K562 (cell line): ENCODE data around the gene SDR39U1. TPM values are rescaled to one million over a fixed set of nuclear protein-coding genes. Genes with fewer than 3 reads are reported as not detected.

Source experiments
- ATAC-seq: fragments of 200-7000 bp; cut with Tn5 transposase; 3 replicates; pipeline ENCODE4 v1.9.1; 2020; ENCODE audit warnings: moderate library complexity
- BruUV-seq: library from RNA; stranded (reverse); fragments of 400-500 nt; replicated peaks from 2 replicates; lab custom pipeline; 2021; lab: Mats Ljungman, UMichigan
- CTCF ChIA-PET: fragments of 300-600 bp; formaldehyde crosslinking; extraction: SDS; loops from one replicate; lab custom pipeline; 2021; ENCODE audit warnings: low intra/inter-chr PET ratio; lab: Yijun Ruan, JAX
- POLR2A ChIA-PET: fragments of 300-600, 350-650 bp; sonication (Branson Sonifier 250); formaldehyde crosslinking; extraction: SDS; loops from one replicate; lab custom pipeline; 2021; ENCODE audit warnings: antibody characterized with exemption, inconsistent platforms; lab: Yijun Ruan, JAX
- DNase-seq, 4 experiments: peaks; one replicate each; pipeline versions ENCODE4 v3.0.0 to v3.0.0-alpha.2; 2011 to 2018; ENCODE audit warnings: low spot score in 3 of 4, mixed read lengths in 3 of 4; ENCODE audit errors: extremely low read depth in 1 of 4
- FAIRE-seq: peaks from 2 replicates; lab custom pipeline; 2011; peaks lifted over from hg19 to GRCh38; lab: Jason Lieb, UNC
- H2AFZ ChIP-seq: 2 replicates; pipeline ENCODE4 v1.6.0; 2011; ENCODE audit warnings: low read depth, low read length, control low read depth, inconsistent platforms
- H3K27ac ChIP-seq: fragments of 200-600 bp; 3 replicates; pipeline ENCODE4 v1.8.0; 2011; ENCODE audit warnings: low read depth, mild to moderate bottlenecking, control low read depth, inconsistent platforms, low read length, moderate library complexity, mixed read lengths; ENCODE audit errors: extremely low read depth
- H3K27me3 ChIP-seq, 2 experiments: fragments of 300-600 bp in 1 of 2; 2 replicates in 1 of 2; 3 replicates in 1 of 2; pipeline versions ENCODE4 v1.6.0 to v1.8.0; 2011; ENCODE audit warnings: inconsistent platforms in 2 of 2, low read length in 2 of 2, mild to moderate bottlenecking in 1 of 2, mixed read lengths in 1 of 2, moderate library complexity in 1 of 2; ENCODE audit not compliant: control insufficient read depth in 2 of 2, insufficient read depth in 2 of 2
- H3K36me3 ChIP-seq: fragments of 300-600 bp; 3 replicates; pipeline ENCODE4 v1.8.0; 2011; ENCODE audit warnings: mild to moderate bottlenecking, low read length, inconsistent platforms; ENCODE audit not compliant: control insufficient read depth, insufficient read depth
- H3K4me1 ChIP-seq, 2 experiments: fragments of 200-600 bp in 1 of 2; replicated peaks in 1 of 2; 2 replicates in 1 of 2; 3 replicates in 1 of 2; pipeline versions ENCODE4 v1.5.1 to v1.8.0; 2011; ENCODE audit warnings: inconsistent platforms in 2 of 2, low read length in 2 of 2, mild to moderate bottlenecking in 1 of 2, mixed read lengths in 1 of 2, moderate library complexity in 1 of 2; ENCODE audit not compliant: control insufficient read depth in 2 of 2, insufficient read depth in 2 of 2
- H3K4me2 ChIP-seq: 2 replicates; pipeline ENCODE4 v1.6.1; 2011; ENCODE audit warnings: low read length, control low read depth, inconsistent platforms, mixed read lengths; ENCODE audit not compliant: insufficient read depth
- H3K4me3 ChIP-seq: fragments of 200-600 bp; sonication (generic), shearing (Covaris generic); 2 replicates; pipeline ENCODE4 v1.5.1; 2016; ENCODE audit warnings: control low read depth, inconsistent platforms
- H3K79me2 ChIP-seq: fragments of 200-600 bp; 3 replicates; pipeline ENCODE4 v1.8.0; 2011; ENCODE audit warnings: low read length, inconsistent platforms; ENCODE audit not compliant: control insufficient read depth, insufficient read depth
- H3K9ac ChIP-seq, 2 experiments: 2 replicates each; pipeline versions ENCODE4 v1.6.0 to v1.6.1; 2011; ENCODE audit warnings: low read depth in 2 of 2, low read length in 2 of 2, control low read depth in 1 of 2, inconsistent platforms in 1 of 2, mild to moderate bottlenecking in 1 of 2, mixed read lengths in 1 of 2; ENCODE audit not compliant: insufficient read depth in 1 of 2
- H3K9me1 ChIP-seq: one replicate; pipeline ENCODE4 v1.6.0; 2011; ENCODE audit warnings: inconsistent platforms, mild to moderate bottlenecking, low read length, moderate library complexity; ENCODE audit not compliant: control insufficient read depth, insufficient read depth
- H3K9me3 ChIP-seq: replicated peaks from 2 replicates; pipeline ENCODE4 v1.5.1; 2011; ENCODE audit warnings: low read depth, low read length, inconsistent platforms; ENCODE audit not compliant: control insufficient read depth, insufficient read depth
- H4K20me1 ChIP-seq: replicated peaks from 2 replicates; pipeline ENCODE4 v1.6.1; 2011; ENCODE audit warnings: low read length, inconsistent platforms, mixed read lengths; ENCODE audit not compliant: control insufficient read depth, insufficient read depth
- FOS ChIP-seq: IDR thresholded peaks from 3 replicates; pipeline ENCODE4 v1.6.1; 2011; ENCODE audit not compliant: insufficient read length; ENCODE audit errors: extremely low read depth
- FOXK2 ChIP-seq, 2 experiments: fragments of 450-650 bp; IDR thresholded peaks in 1 of 2; conservative IDR thresholded peaks in 1 of 2; 2 replicates each; pipeline ENCODE4 v1.6.1; 2016; ENCODE audit warnings: low read depth in 2 of 2, mild to moderate bottlenecking in 1 of 2
- FOXP1 ChIP-seq: sonication (generic); formaldehyde crosslinking; IDR thresholded peaks from 2 replicates; pipeline ENCODE4 v1.8.0; 2022; ENCODE audit warnings: mild to moderate bottlenecking, missing genetic modification reagents
- NFXL1 ChIP-seq: fragments of 450-650 bp; formaldehyde crosslinking; IDR thresholded peaks from 2 replicates; pipeline ENCODE4 v1.4.0; 2021; ENCODE audit warnings: mild to moderate bottlenecking
- NR3C1 ChIP-seq: sonication (generic); formaldehyde crosslinking; IDR thresholded peaks from 2 replicates; pipeline ENCODE4 v1.8.1; 2022; ENCODE audit warnings: missing genetic modification reagents
- SRSF1 ChIP-seq: fragments of 200-400 bp; formaldehyde crosslinking; IDR thresholded peaks from 2 replicates; pipeline ENCODE4 v1.6.1; 2017; ENCODE audit warnings: mild to moderate bottlenecking, low read depth, low read length, moderate library complexity
- TRIM28 ChIP-seq: fragments of 450-650 bp; IDR thresholded peaks from 2 replicates; pipeline ENCODE4 v1.6.1; 2017
- ZEB2 ChIP-seq: fragments of 450-650 bp; IDR thresholded peaks from 2 replicates; pipeline ENCODE4 v1.6.1; 2016
- WGBS: fragments of 100-300 bp; shearing (Covaris generic); methylation state at CpG from one replicate; pipeline ENCODE4 v1.1.6; 2016; ENCODE audit warnings: low coverage, mixed read lengths; ENCODE audit not compliant: insufficient coverage; ENCODE audit errors: missing lambda C conversion rate; 5-methylcytosine and 5-hydroxymethylcytosine counted together
- in situ Hi-C: fragments of 300-500 bp; cut with MboI; formaldehyde crosslinking; loops from 4 replicates; pipeline ENCODE4 v1.15.0; 2018; ENCODE audit warnings: inconsistent platforms, mixed read lengths
- intact Hi-C: fragments of 100-400 bp; cut with micrococcal nuclease; formaldehyde crosslinking; loops from 2 replicates; pipeline ENCODE4 v1.14.2; 2022
- polyA plus RNA-seq, 8 experiments: library from polyadenylated mRNA; depleted of rRNA in 4 of 8; stranded (reverse) in 5 of 8; unstranded in 3 of 8; fragments of >200 nt; fragmentation: Nextera tagmentation in 2 of 8; fragmentation: Illumina TruSeq in 1 of 8; extraction: Ambion mirVana in 2 of 8; extraction: Trizol in 1 of 8; gene quantifications; 2 replicates each; pipeline versions ENCODE4 v1.2.1 to v1.2.3, GENCODE V29; 2011 to 2014; ENCODE audit warnings: inconsistent platforms in 1 of 8, missing spikeins in 1 of 8
- total RNA-seq, 7 experiments: library from RNA; depleted of rRNA in 6 of 7; stranded (reverse); fragments of >200 nt in 6 of 7; fragmentation: Illumina TruSeq in 2 of 7; extraction: Trizol in 2 of 7; gene quantifications; 2 replicates each; pipeline versions ENCODE4 v1.2.1 to v1.2.3, GENCODE V29; 2011 to 2021; ENCODE audit warnings: low replicate concordance in 1 of 7
- TF ChIP-seq, protein P1 (sequence below): fragments of 450-650 bp; conservative IDR thresholded peaks from 2 replicates; pipeline ENCODE4 v1.6.1; 2016; ENCODE audit warnings: missing genetic modification characterization, low read depth, mild to moderate bottlenecking, missing compliant biosample characterization, moderate library complexity
- TF ChIP-seq, protein P2 (sequence below): sonication (generic); formaldehyde crosslinking; IDR thresholded peaks from 2 replicates; pipeline ENCODE4 v1.8.1; 2023; ENCODE audit warnings: missing genetic modification reagents, mild to moderate bottlenecking, borderline replicate concordance

Gene SDR39U1
- total and polyA plus RNA-seq, 9 of the 15 experiments (the other 6 are each of a cell fraction or from before 2014, with no cell fraction given): 10.4 to 56.1 (median 19.8) TPM

DNA sequence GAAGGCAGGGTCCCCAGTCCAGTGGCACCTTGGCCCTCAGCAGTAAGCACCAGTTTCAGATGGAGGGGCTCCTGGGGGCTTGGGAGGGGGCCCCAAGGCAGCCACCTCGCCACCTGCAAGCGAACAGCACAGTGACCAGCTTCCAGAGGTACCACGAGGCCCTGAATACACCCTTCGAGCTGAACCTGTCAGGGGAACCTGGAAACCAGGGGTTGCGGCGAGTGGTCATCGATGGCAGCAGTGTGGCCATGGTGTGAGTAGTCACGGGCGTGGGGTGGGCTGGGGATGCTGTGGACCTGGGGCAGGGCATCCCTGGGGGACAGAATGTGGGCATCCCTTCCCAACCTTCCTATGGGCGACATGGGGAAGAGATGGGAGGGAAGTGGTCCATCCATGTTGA lies 32.6 kb downstream of the SDR39U1 start:
- no peak overlapping the region for H3K9ac ChIP-seq
- in situ Hi-C loops: no loop called here

More for the DNA sequence above, 32.6 kb downstream of the SDR39U1 start:
- no peak overlapping the region for H3K4me3 ChIP-seq
- ChIA-PET CTCF (no interaction called here), POLR2A (interaction anchor here (0.6 to 2.3 kb wide), 4 partner anchors 15 to 28 kb away, joined by 3 to 11 read pairs (median 4); partner anchors contain the start of gene KHNYN)
- no peak overlapping the region for H3K4me2 ChIP-seq
- peaks cover 0 to 8% of the 10 kb centered on the region in 2 experiments; a peak in 1 of 5 replicates for H3K27me3 ChIP-seq
- no peaks in the 10 kb centered on the region for H3K9me3 ChIP-seq
- 12% methylated on average over 8 of the region's 10 CpGs for WGBS
- ATAC-seq (no peak), DNase-seq (no peak), FAIRE-seq (no peak)
- H3K36me3 ChIP-seq: no peaks in the 10 kb centered on the region
- no peak for TF ChIP-seq FOS
- no peak for TF ChIP-seq TRIM28
- TF ChIP-seq NR3C1 (CRISPR knock-in tag): no peak
- TF ChIP-seq, protein P1, sequence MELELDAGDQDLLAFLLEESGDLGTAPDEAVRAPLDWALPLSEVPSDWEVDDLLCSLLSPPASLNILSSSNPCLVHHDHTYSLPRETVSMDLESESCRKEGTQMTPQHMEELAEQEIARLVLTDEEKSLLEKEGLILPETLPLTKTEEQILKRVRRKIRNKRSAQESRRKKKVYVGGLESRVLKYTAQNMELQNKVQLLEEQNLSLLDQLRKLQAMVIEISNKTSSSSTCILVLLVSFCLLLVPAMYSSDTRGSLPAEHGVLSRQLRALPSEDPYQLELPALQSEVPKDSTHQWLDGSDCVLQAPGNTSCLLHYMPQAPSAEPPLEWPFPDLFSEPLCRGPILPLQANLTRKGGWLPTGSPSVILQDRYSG (tag): no peak
- TF ChIP-seq SRSF1: no peak
- no peak for TF ChIP-seq FOXK2 (conservative IDR thresholded peaks at IDR 0.05 in 1 of 2, IDR thresholded peaks at IDR 0.05 in 1 of 2; ENCODE audit: low read depth in 2 of 2)
- no peak for TF ChIP-seq FOXP1
- no peak for TF ChIP-seq NFXL1 (CRISPR knock-in tag)
- no peak for TF ChIP-seq ZEB2
- TF ChIP-seq, protein P2, sequence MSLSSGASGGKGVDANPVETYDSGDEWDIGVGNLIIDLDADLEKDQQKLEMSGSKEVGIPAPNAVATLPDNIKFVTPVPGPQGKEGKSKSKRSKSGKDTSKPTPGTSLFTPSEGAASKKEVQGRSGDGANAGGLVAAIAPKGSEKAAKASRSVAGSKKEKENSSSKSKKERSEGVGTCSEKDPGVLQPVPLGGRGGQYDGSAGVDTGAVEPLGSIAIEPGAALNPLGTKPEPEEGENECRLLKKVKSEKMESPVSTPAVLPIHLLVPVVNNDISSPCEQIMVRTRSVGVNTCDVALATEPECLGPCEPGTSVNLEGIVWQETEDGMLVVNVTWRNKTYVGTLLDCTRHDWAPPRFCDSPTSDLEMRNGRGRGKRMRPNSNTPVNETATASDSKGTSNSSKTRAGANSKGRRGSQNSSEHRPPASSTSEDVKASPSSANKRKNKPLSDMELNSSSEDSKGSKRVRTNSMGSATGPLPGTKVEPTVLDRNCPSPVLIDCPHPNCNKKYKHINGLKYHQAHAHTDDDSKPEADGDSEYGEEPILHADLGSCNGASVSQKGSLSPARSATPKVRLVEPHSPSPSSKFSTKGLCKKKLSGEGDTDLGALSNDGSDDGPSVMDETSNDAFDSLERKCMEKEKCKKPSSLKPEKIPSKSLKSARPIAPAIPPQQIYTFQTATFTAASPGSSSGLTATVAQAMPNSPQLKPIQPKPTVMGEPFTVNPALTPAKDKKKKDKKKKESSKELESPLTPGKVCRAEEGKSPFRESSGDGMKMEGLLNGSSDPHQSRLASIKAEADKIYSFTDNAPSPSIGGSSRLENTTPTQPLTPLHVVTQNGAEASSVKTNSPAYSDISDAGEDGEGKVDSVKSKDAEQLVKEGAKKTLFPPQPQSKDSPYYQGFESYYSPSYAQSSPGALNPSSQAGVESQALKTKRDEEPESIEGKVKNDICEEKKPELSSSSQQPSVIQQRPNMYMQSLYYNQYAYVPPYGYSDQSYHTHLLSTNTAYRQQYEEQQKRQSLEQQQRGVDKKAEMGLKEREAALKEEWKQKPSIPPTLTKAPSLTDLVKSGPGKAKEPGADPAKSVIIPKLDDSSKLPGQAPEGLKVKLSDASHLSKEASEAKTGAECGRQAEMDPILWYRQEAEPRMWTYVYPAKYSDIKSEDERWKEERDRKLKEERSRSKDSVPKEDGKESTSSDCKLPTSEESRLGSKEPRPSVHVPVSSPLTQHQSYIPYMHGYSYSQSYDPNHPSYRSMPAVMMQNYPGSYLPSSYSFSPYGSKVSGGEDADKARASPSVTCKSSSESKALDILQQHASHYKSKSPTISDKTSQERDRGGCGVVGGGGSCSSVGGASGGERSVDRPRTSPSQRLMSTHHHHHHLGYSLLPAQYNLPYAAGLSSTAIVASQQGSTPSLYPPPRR: no peak
- no peaks in the 10 kb centered on the region for H3K9me1 ChIP-seq
- no peak overlapping the region for H3K27ac ChIP-seq
- no peaks in the 10 kb centered on the region for H3K79me2 ChIP-seq
- no peak overlapping the region for H2AFZ ChIP-seq
- BruUV-seq: no TSS peak
- H3K4me1 ChIP-seq: peaks cover 0 to 12% of the 10 kb centered on the region in 2 experiments; a peak in 3 of 5 replicates
- intact Hi-C loops: no loop called here
- H4K20me1 ChIP-seq: no peaks in the 10 kb centered on the region
